ENCODE measurements around the gene OR6M1. TPM values are rescaled to one million over a fixed set of nuclear protein-coding genes. Genes with fewer than 3 reads are reported as not detected.

The OR6M1 gene
- polyA plus RNA-seq, 1 donor, result not detected

GRCh38 chr11:123755813-123756212 is 50.3 kb downstream of the OR6M1 start:
- Histone ChIP-seq H3K4me3 (ENCODE audit: low read length) (no peak overlapping the region), H3K36me3 (ENCODE audit: control insufficient read depth, insufficient read depth, low read length) (no peaks in the 10 kb centered on the region), H3K27ac (ENCODE audit: low read length) (no peak overlapping the region), H3K27me3 (ENCODE audit: control insufficient read depth, insufficient read depth, low read length) (peaks cover 3% of the 10 kb centered on the region), H3K9me3 (ENCODE audit: control insufficient read depth, low read depth, low read length) (no peaks in the 10 kb centered on the region), H3K4me1 (ENCODE audit: control insufficient read depth, insufficient read depth, low read length) (no peaks in the 10 kb centered on the region)
- no peak for DNase-seq
- no CpG with 5 or more reads among the region's 3 CpGs for WGBS (ENCODE audit: insufficient coverage, low lambda C conversion rate)

Other genes starting within 250 kb of the OR6M1 start
- gene SCN3B, start 151.7 kb downstream of the OR6M1 start, polyA plus RNA-seq, result 9.5 TPM
- gene ZNF202, start 64.7 kb downstream of the OR6M1 start, polyA plus RNA-seq, result 17.1 TPM
- not detected for gene OR6X1, start 51.8 kb downstream of the OR6M1 start, polyA plus RNA-seq
- gene TMEM225, start 79.3 kb upstream of the OR6M1 start, polyA plus RNA-seq, result not detected
- gene OR8D4, start 95.8 kb upstream of the OR6M1 start, polyA plus RNA-seq, result not detected
- not detected for gene OR4D5, start 133.3 kb upstream of the OR6M1 start, polyA plus RNA-seq
- gene OR6T1, start 137.5 kb upstream of the OR6M1 start, polyA plus RNA-seq, result not detected
- gene OR10S1, start 171.4 kb upstream of the OR6M1 start, polyA plus RNA-seq, result not detected
- not detected for gene OR10G6, start 188.8 kb upstream of the OR6M1 start, polyA plus RNA-seq
- not detected for gene OR10G4, start 206.6 kb upstream of the OR6M1 start, polyA plus RNA-seq
- gene OR10G9, start 216.7 kb upstream of the OR6M1 start, polyA plus RNA-seq, result not detected
- not detected for gene OR10G8, start 220.4 kb upstream of the OR6M1 start, polyA plus RNA-seq
- not detected for gene OR10G7, start 235.0 kb upstream of the OR6M1 start, polyA plus RNA-seq

Measured in large intestine (tissue), 3 donors.